Stimulated activated CD4-positive, alpha-beta T cell treated with anti-CD3 and anti-CD28 coated beads, Interleukin-2, amount 100 ng/mL, for 24 hours (primary cell): ENCODE measurements around the gene RCAN2.

ENCODE experiments used
- DNase-seq, 2 donors: peaks; one replicate each; pipeline ENCODE4 v3.0.0-alpha.2; 2020

The RCAN2 gene

GRCh38 chr6:46207174-46207573, 284.1 kb downstream of the RCAN2 start:
- no peak for DNase-seq

- no peak for DNase-seq
Observed at GRCh38 chr6:46204880-46205650, 286.2 kb downstream of the RCAN2 start.

- no peak for DNase-seq
Observed at GRCh38 chr6:46203391-46204177, 287.7 kb downstream of the RCAN2 start.

GRCh38 chr6:46201702-46202101, 289.5 kb downstream of the RCAN2 start:
- DNase-seq: no peak

- DNase-seq: no peak
Observed at GRCh38 chr6:46199387-46199786, 291.9 kb downstream of the RCAN2 start.

GRCh38 chr6:46191961-46192360, 299.3 kb downstream of the RCAN2 start:
- DNase-seq: no peak

GRCh38 chr6:46190889-46191288, 300.4 kb downstream of the RCAN2 start:
- no peak for DNase-seq

GRCh38 chr6:46189726-46190125, 301.5 kb downstream of the RCAN2 start:
- DNase-seq: no peak

GRCh38 chr6:46186583-46186982, 304.7 kb downstream of the RCAN2 start:
- DNase-seq: no peak

GRCh38 chr6:46184114-46184513, 307.1 kb downstream of the RCAN2 start:
- DNase-seq: no peak

GRCh38 chr6:46175976-46176375, 315.3 kb downstream of the RCAN2 start:
- no peak for DNase-seq

- DNase-seq: no peak
Observed at GRCh38 chr6:46175446-46175845, 315.8 kb downstream of the RCAN2 start.

GRCh38 chr6:46174904-46175303, 316.3 kb downstream of the RCAN2 start:
- DNase-seq: no peak

- DNase-seq: no peak
Observed at GRCh38 chr6:46172176-46172575, 319.1 kb downstream of the RCAN2 start.
